ENCODE results near the gene MAN2A2. TPM values are rescaled to one million over a fixed set of nuclear protein-coding genes. Genes with fewer than 3 reads are reported as not detected.
A peak's percentile ranks its signal among the peaks of the same experiment; 100 is the strongest.

The MAN2A2 gene
- total RNA-seq (2021), result 25.3 and 27.4 TPM in 2 replicates
- long read RNA-seq, transcript MAN2A2-212 (4 exons, 623 nt), result major isoform, 6 of 26 reads
- long read RNA-seq, partial matches to known transcripts, result 10 of 26 reads
- long read RNA-seq, other reads (novel, unspliced or antisense), result 10 of 26 reads

DNA sequence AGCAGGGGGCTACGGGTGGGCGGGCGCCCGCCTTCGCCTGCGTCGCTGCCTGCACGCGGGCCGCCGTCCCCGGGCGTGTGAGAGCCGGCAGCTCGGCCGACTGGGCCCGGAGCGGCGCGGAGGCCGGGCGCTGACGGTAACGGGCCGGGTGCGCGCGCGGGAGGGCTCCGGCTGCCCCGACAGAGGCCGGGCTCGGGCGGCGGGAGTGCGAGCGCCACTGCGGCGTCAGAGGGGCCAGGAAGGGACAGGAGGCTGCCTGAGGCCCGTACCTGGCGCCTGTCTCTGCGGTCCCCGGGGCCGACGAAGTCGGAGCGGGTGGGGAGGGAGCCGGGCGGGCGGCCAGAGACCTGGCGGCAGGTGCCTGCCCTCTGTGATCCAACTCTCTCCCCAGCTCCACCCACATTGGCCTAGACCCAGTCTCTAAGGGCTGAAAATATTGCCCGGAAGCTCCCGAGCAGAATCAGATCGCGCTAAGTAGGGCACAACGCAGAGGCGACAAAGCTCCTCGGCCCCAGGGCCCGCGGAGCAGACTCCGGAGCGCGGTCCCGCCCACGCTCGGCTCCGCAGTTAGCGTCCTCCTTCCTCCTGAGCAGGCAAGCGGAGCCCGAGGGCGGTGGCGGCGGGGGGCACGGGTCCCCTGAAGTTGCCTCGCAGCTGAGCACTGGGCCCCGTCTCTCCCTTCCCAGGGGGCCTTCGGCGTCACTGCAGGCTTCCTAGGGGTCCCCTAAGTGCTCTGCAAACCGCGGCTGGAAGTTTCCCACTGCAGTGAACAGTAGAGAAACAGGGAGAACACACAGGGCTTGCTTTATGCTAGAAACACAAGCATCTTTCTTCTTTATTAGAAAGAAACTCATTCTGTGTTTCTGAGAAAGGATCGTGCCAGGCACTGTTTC, at the start of gene MAN2A2:
Gene MAN2A2, plus strand, starts transcription at position 463 of the 893 bp plus-strand sequence. CDS start 906 bp downstream, outside the sequence.
- Histone ChIP-seq H3K79me1 (ENCODE audit: insufficient read depth, low read depth, low read length, poor library complexity, severe bottlenecking) (no peaks in the 10 kb centered on the region), H4K5ac (ENCODE audit: insufficient read length, low read depth, low read length) (no peak within 1 kb of the TSS), H3K14ac (ENCODE audit: insufficient read depth, low read length) (no peak within 1 kb of the TSS), H2BK20ac (ENCODE audit: low read depth, low read length, poor library complexity, severe bottlenecking) (no peak within 1 kb of the TSS), H3K27me3 (ENCODE audit: insufficient read depth, low read length) (no peaks in the 10 kb centered on the region; the same call in 1 of the 2 replicates), H4K20me1 (ENCODE audit: control insufficient read depth, insufficient read depth, insufficient read length) (no peaks in the 10 kb centered on the region), H2BK15ac (ENCODE audit: low read depth, low read length) (no peak within 1 kb of the TSS), H3K23me2 (ENCODE audit: insufficient read length, low read depth, low read length, poor library complexity, severe bottlenecking) (peaks cover 8% of the 10 kb centered on the region), H3K56ac (ENCODE audit: insufficient read length, low read depth, low read length) (no peak within 1 kb of the TSS), H3K23ac (ENCODE audit: insufficient read length, low read depth, low read length) (no peak within 1 kb of the TSS), H2AFZ (ENCODE audit: low read length) (no peak within 1 kb of the TSS), H2BK120ac (ENCODE audit: low read depth, low read length, poor library complexity, severe bottlenecking) (no peak within 1 kb of the TSS), H3T11ph (ENCODE audit: low read length) (no peak within 1 kb of the TSS), H3K9me3 (ENCODE audit: control insufficient read depth, low read depth, low read length) (no peaks in the 10 kb centered on the region), H3K79me2 (ENCODE audit: insufficient read depth, low read length) (no peaks in the 10 kb centered on the region), H3K4ac (ENCODE audit: low read depth, low read length) (no peak within 1 kb of the TSS), H3K27ac (ENCODE audit: insufficient read length, low read depth, low read length) (no peak within 1 kb of the TSS), H3K9ac (ENCODE audit: extremely low read depth, insufficient read length, low read length) (peak within 1 kb of the TSS; percentile 46), H3K18ac (ENCODE audit: insufficient read length, low read depth, low read length) (no peak within 1 kb of the TSS), H4K91ac (ENCODE audit: insufficient read length, low read depth, low read length) (no peak within 1 kb of the TSS), H2BK5ac (ENCODE audit: insufficient read length, low read length) (no peak within 1 kb of the TSS), H2BK12ac (ENCODE audit: insufficient read length, low read depth, low read length) (no peak within 1 kb of the TSS), H3K4me2 (ENCODE audit: insufficient read depth, insufficient read length, low read length) (peak within 1 kb of the TSS; percentile 79), H2AK5ac (ENCODE audit: insufficient read length, low read length) (no peak within 1 kb of the TSS), H4K8ac (replicated peaks; ENCODE audit: insufficient read length, low read depth, low read length) (no peak within 1 kb of the TSS), H3K4me1 (ENCODE audit: insufficient read depth, low read length) (peaks cover 3% of the 10 kb centered on the region; the same call in 1 of the 2 replicates)
- H3K4me1 Mint-ChIP-seq, result peaks cover 19% of the 10 kb centered on the region in 2 experiments
- peak within 1 kb of the TSS; percentile 70 to 87 for H3K4me3 Mint-ChIP-seq
- WGBS (ENCODE audit: extremely low coverage, insufficient read length, low lambda C conversion rate), result no CpG with 5 or more reads among the region's 81 CpGs
- peaks cover 9 to 30% (median 12%) of the 10 kb centered on the region in 3 experiments for H3K36me3 Mint-ChIP-seq (ENCODE audit: insufficient read depth in 1 of 3, low read depth in 3 of 3)
- no peak for TF ChIP-seq CTCF (conservative IDR thresholded peaks at IDR 0.05)
- no peak within 1 kb of the TSS for H3K27ac Mint-ChIP-seq
- no peak for DNase-seq
- H3K27me3 Mint-ChIP-seq (ENCODE audit: low read depth), result peaks cover 29% of the 10 kb centered on the region
- H3K9me3 Mint-ChIP-seq, result no peaks in the 10 kb centered on the region

All from H9 (cell line).